GM13976 (cell line): ENCODE data around the gene SERPINI2.

ENCODE experiments used
- DNase-seq: peaks from one replicate; pipeline ENCODE4 v3.0.0; 2012; ENCODE audit warnings: low spot score
- in situ Hi-C: fragments of 300-500 bp; cut with MboI; formaldehyde crosslinking; loops from one replicate; pipeline ENCODE4 v1.12.0; 2022; ENCODE audit warnings: low sequenced_read_pairs, mixed read lengths, inconsistent platforms; ENCODE audit not compliant: unreplicated experiment
- TF ChIP-seq, protein P1 (sequence below): IDR thresholded peaks from 2 replicates; pipeline ENCODE4 v1.5.1; 2012; ENCODE audit warnings: borderline replicate concordance, mild to moderate bottlenecking; ENCODE audit not compliant: insufficient read depth; ENCODE audit errors: extremely low read depth, missing control alignments, control extremely low read depth

The SERPINI2 gene

DNA sequence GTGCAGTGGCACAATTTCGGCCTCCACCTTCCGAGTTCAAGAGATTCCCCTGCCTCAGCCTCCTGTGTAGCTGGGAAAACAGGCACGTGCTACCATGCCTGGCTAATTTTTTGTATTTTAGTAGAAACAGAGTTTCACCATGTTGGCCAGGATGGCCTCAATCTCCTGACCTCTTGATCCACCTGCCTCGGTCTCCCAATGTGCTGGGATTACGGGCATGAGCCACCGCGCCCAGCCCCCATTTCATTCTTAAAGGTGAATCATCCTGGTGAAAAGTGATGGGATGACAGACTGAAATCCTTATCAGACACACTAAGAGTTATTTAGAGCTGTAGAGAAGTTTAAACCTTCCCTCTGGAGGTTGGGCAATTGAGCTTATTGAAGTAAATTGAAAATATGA is 24.1 kb upstream of the SERPINI2 start:
- TF ChIP-seq, protein P1, sequence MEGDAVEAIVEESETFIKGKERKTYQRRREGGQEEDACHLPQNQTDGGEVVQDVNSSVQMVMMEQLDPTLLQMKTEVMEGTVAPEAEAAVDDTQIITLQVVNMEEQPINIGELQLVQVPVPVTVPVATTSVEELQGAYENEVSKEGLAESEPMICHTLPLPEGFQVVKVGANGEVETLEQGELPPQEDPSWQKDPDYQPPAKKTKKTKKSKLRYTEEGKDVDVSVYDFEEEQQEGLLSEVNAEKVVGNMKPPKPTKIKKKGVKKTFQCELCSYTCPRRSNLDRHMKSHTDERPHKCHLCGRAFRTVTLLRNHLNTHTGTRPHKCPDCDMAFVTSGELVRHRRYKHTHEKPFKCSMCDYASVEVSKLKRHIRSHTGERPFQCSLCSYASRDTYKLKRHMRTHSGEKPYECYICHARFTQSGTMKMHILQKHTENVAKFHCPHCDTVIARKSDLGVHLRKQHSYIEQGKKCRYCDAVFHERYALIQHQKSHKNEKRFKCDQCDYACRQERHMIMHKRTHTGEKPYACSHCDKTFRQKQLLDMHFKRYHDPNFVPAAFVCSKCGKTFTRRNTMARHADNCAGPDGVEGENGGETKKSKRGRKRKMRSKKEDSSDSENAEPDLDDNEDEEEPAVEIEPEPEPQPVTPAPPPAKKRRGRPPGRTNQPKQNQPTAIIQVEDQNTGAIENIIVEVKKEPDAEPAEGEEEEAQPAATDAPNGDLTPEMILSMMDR, result no peak
- in situ Hi-C loops, result no loop called here
- DNase-seq, result no peak

DNA sequence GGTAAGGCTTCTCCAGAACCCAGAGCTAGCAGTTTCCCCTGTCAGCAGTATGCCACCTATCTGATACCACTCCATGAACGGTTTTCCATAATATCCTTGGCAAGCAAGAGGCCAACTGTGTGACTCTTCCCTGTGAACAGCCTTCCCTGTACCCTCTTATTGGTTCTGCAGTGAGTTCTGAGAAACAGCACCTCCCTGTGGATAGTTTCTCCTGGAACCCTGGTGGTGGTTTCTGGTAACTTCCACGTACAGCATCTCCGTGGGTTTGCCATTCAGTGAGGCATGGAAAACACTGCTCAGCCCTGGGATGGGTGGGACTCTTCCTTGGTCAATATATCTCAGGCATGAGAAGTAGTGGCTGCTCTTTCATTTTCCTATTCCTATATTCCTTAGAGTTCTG is 19.4 kb upstream of the SERPINI2 start:
- TF ChIP-seq, protein P1, result no peak
- DNase-seq, result no peak
- in situ Hi-C loops, result no loop called here

DNA sequence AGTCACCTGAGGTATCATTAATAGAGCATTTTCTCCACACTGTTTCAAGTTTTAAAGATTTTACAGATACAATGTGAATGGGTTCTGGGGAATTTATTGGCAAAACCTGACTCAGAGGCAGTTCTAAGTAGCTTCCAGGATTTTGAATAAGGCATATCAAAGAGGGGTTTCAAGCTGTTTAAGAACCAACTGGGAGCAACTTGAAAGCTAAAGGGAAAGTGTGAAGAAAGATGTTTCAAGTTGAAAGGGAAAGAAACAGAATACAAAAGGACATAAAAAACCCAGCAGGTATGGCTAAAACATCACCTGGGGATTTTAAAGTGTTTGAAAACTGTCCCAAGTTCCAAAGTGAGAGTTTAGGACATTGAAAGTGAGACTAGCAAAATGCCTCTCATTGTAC is 17.8 kb upstream of the SERPINI2 start:
- in situ Hi-C loops, result no loop called here
- DNase-seq, result no peak
- TF ChIP-seq, protein P1, result no peak

DNA sequence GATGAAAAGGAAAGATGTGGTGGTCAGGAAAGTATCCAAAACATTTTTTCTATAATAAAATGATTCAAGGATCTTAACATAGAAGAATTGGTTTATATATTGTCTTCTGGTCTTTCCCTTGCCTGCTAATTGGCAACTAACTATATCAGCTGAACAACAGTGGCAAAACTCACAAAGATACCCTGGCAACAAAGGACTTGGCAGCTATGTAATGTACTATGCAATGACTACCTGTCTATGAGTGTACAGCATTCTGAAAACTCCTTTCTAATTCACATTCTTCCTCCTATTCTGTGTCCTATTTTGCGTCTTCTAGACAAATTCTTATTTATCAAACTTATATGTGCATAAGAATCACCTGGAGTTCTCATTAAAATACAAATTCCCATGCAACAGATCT is 15.7 kb upstream of the SERPINI2 start:
- in situ Hi-C loops, result no loop called here
- TF ChIP-seq, protein P1, result no peak
- no peak for DNase-seq

DNA sequence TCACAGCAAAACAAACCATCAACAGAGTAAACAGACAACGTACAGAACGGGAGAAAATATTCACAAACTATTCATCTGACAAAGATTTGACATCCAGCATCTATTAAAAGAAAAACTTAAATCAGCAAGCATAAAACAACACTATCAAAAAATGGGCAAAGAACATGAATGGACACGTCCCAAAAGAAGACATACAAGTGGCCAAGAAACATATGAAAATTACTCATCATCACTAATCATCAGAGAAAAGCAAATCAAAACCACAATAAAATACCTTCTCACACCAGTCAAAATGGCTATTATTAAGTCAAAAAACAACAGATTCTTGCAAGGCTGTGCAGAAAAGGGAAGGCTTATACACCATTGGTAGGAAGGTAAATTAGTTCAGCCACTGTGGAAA is 13.7 kb upstream of the SERPINI2 start:
- no peak for DNase-seq
- TF ChIP-seq, protein P1, result no peak
- in situ Hi-C loops, result no loop called here

DNA sequence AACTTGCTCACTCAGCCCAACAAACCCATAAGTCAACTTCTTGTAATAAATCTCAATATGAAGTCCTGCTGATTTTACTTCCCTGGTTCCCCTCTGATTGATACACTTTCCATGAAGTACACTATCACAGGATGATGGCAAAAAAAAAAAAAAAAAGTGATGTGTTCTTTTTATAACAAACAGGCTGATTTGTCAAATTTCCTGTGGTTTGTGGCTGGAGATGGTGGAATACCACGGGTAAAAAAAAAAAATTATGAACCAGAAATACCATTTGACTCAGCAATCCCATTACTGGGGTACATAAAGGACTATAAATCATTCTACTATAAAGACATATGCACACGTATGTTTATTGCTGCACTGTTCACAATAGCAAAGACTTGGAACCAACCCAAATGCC is 10.7 kb upstream of the SERPINI2 start:
- TF ChIP-seq, protein P1, result no peak
- in situ Hi-C loops, result no loop called here
- DNase-seq, result no peak
